ENCODE data around the gene PLEKHM1.
A peak's percentile ranks its signal among the peaks of the same experiment; 100 is the strongest.
"Not testable (repeated sequence)": the region's sequence is repeated elsewhere in the genome, so short reads cannot be mapped to it uniquely, and the experiment has no call there.

PLEKHM1 gene

DNA sequence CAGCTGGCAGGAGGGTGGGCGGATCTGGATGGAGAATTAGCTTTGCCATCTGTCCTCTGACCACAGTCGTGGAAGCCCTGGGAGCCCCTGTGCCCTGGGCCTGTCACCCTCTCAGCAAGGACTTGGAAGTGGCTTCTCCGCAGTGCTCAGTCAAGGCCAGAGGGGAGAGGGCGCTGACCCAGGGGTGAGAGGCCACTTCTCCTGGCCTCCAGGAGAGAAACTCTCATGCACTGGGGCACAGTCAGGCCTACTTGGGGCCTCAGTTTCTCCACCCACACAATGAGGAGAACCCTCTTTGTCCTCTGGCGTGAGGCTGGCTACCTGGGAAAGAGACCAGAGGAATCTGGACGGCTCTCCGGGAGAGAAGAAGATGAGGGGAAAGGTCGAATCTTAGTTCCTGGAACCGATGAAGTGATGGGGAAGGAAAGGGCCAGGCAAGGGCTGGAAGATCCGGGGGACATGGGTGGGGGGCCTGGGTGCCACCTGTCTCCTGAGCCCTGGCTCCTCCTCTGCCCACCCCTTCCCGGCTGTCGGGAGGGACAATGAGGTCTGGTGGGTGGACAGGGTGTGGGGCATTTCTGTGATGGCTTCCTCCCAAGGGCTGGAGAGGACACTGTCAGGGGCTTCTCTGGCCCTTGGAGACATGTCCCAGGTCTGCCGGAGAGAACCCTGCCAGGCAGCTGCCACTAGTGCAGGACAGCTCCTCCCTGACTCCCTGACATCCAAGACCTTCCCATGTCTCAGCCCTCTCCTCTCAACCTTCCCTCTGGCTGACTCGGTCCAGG lies 48.8 kb downstream of the PLEKHM1 start:
- DNase-seq (ENCODE audit: low read depth in 2 of 2), result no peak

DNA sequence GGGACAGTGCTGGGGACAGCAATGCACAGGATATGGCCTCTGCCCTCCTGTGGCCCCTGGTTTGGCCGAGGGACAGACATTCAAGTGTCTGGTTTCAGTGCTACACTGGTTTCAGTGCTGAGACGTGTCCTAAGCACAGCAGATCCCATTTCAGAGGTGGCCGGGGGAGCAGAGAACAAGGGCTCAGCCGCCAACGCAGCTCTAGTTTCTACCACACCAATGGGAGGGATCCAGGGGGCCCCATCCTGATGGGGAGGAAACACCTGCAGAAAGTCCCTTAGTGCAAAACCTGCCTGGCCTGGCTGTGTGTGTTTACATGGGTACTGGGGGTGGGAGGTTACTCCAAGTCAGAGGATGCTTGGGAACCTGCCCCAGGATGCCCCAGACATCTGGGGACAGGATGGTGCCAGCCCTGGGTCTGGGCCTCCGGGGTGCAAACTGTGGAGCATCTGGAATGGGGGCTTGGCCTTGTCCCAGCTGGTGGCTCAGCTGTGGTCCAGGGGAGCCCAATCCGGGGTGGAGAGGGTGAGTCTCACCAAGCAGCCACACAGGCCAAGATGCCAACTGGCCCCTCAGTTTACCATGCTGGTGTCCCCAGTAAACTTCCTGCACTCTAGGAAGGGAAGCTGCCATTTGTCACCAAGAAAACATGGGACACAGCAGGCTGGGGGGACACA lies 49.5 kb downstream of the PLEKHM1 start:
- not testable (repeated sequence) for DNase-seq (ENCODE audit: low read depth in 2 of 2)

GRCh38 chr17:45440161-45440778 lies 50.3 kb downstream of the PLEKHM1 start:
- no peak for DNase-seq (ENCODE audit: low read depth in 2 of 2)

DNA sequence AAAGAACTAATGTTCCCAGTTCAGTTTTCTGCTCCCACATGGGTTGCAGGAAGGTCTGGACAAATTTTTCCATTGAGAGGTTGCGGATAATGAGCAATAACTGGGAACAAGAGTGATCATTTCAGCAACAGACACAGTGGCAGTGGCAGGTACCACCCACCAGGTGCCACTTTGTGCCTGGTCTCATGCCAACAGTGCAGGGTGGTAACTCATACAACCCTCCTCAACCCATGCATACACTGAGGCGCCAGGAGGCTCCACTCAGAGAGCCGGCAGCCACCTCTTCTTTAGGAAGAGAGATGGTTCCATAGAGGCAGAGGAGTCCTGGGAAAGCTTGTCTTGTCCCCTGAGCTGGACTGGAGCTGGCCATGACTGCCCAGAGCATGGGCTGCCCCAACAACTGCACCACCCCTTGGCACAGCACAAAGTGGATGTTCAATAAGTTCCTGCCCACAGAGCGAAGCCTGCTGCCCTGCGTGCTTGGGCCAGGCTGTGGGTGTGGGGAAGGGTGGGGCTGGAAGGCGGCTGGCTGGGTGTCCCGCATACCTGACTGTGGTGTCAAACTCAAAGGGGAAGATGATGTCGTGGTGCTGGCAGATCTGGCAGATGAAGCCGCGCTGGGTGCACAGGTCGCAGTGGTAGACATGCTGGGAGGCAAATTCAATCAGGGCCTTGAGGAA lies 51.5 kb downstream of the PLEKHM1 start:
- DNase-seq (ENCODE audit: low read depth in 2 of 2), result no peak

DNA sequence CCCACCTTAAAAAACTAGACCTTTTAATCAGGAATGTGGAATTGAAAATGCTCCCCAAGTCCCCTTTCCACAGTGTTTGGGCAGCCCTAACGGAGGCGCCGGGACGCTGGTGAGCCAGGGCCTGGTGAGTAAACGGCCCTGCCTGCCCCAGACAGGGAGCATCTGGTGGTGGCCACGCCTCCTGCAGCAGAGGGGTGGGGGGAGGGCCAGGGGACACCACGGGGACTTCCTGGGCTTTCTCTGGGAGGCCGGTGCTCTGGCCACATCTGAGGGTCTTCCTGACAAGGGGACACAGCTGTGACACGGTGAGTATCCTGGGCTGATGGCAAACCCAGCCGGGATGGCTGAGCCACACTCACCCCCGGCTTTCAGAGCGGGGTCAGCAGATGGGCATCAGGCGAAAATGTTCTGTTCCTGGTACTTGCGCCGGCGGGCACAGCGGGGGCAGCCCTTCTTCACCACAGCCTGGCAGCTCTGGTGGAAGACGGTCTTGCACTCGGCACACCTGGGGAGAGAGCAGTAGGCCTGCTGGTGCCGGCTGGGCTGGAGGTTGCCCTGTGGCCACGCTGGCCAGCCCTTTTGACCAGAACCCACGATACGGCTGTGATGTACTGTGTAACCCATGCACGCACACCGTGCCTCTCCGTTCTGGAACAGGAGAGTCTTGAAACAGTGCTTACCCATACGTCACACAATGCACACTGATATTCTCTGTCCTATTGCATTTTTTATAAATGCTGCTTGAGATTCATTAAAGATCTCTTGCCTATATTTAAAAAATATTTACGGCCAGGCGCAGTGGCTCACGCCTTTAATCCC lies 52.8 kb downstream of the PLEKHM1 start:
- no peak for DNase-seq (ENCODE audit: low read depth in 2 of 2)

GRCh38 chr17:45436625-45437464 lies 53.7 kb downstream of the PLEKHM1 start:
- no peak for DNase-seq (ENCODE audit: low read depth in 2 of 2)

DNA sequence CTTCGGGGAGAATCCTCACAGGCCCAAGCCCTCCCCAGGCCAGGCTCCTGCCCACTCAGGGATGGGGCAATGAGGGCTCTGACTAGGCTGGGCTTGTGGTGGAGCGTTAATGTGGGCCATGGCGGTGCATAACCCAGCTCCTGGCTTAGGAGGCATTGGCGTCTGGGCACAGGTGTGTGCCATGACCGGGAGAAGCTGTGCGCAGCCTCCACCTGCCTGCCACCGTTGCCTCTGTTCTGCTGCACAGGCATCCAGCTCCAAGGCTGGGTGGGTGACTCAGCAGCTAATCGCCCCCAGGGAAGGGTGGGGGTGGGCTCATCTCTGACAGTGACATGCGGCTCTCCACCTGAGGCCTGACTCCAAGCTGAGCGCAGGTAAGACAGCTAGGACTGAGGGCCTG lies 54.4 kb downstream of the PLEKHM1 start:
- DNase-seq (ENCODE audit: low read depth in 2 of 2), result no peak

- DNase-seq (ENCODE audit: low read depth in 2 of 2), result no peak
Measured at GRCh38 chr17:45435481-45435880, 55.0 kb downstream of the PLEKHM1 start.

- no peak for DNase-seq (ENCODE audit: low read depth in 2 of 2)
Measured at GRCh38 chr17:45433159-45433535, 57.4 kb downstream of the PLEKHM1 start.

DNA sequence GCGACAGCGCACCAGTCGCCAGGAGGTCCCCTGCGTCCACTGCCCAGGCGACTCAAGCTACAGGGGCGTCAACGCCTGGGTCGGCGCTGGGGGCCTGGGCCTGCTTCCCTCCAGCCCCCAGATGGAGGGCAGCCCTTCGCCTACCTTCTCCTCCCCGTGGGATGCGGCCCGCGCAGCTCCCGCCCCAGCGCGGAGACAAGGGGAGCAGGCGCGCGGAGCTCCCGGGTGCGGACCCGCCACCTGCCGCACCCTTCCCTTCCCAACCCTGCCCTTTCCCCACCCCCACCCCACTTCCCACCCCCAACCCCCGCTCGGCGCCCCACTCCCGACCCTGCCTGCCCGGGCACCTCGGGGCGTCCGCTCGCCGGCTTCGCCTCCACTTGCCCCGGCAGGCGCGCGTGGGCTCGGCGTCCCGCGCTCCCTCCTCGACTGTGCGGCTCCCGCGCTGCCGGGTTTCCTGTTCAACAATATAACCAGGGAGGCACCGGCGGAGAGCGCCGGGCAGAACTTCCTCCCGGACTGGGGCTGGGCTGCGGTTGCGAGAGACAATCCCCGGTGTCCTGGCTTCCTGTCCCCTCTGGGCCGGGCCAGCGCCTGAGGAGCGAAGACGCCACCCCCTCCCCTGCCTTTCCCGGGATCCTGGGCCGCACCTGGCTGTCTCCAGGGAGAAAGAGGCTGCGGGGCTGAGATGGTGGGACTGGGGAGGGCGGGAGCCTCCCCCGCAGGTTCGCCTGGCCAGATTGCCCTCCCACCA lies 57.9 kb downstream of the PLEKHM1 start, which contains the start of gene ARHGAP27:
Gene ARHGAP27 (minus strand): TSS at position 466 of the 754 bp plus-strand sequence. CDS start 2,591 bp downstream, outside the sequence.
- peak in 1 of 2 donors; percentile 18 for DNase-seq (ENCODE audit: low read depth in 2 of 2)

DNA sequence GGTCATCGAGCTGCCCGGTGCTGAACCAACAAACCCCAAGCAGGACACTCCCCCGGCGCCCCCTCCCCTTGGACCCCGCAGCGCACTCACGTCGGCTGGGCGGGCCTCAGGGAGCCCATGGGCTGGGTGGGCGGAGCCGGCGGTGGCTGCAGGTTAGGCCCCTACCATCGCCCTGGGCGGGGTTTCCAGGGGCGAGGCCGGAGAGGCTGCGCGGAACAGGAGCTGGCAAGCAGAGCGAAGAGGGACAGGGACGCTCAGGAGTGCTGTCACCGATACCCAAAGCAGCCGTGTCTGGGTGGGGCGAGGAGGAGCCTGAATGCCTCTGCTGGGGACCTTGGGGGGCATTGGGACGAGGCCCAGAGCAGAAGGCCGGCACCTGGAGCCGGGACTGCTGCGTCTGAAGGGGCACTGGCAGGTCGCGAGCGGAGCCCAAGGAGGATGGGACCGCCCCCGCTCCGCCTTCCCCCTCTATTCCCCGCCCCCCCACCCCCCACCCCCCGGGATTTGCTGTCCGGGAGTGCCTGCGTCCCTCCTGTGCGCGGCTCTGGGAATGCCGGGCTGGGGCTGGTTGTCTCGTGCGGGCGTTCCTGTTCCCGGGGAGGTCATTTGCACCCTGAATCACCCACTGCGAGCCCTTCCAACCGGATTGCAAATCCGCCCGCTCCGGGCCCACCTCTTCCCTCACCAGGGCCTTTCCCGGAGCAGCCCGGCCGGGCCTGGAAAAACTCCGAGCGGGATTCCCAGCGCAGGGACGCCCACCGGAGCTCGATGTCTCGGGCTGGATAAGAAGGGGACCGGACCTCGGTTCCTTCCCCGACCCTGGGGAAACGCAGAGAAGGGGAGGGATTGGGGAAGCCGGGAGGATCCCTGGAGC lies 58.8 kb downstream of the PLEKHM1 start:
- peak; percentile 27 to 64 for DNase-seq (ENCODE audit: low read depth in 2 of 2)

DNA sequence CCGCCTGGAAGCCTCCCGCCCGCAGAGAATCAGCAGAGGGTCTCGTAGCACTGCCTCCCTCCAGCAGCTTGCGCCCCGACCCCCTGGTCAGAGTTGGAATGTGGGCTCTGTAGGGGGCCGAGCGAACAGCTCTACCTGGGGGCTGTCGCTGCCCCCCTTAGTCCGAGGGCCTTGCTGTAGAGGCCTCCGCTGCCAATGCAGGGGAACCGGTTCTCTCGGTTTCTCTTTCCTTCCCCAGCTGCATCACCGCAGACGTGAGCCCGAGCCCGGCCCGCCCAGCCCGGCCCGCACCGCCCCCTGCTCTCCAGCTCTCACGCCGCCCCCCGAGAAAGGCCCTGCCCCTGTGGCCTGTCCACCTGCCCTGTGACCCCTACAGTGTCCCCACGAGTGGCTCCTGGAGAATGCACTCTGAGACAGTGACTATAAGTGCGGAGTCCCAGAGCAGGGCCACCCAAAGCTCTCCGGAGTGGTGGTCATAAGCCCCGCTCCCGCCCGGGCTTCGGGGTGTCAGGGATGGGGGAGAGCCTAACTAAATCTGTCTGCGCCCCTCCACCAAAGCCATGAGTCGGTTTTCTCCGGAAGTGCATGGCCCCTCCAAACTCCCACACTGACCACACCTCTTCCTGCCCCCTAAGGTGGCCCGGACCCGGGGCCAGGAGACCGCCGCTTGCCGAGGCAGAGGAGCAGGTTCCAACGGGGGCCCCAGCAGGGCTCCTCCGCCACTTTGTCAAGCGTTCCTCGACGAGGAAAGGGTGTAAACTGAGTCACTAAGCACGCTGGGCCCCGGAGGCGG lies 59.6 kb downstream of the PLEKHM1 start:
- DNase-seq (ENCODE audit: low read depth in 2 of 2), result peak in 1 of 2 donors; percentile 19

DNA sequence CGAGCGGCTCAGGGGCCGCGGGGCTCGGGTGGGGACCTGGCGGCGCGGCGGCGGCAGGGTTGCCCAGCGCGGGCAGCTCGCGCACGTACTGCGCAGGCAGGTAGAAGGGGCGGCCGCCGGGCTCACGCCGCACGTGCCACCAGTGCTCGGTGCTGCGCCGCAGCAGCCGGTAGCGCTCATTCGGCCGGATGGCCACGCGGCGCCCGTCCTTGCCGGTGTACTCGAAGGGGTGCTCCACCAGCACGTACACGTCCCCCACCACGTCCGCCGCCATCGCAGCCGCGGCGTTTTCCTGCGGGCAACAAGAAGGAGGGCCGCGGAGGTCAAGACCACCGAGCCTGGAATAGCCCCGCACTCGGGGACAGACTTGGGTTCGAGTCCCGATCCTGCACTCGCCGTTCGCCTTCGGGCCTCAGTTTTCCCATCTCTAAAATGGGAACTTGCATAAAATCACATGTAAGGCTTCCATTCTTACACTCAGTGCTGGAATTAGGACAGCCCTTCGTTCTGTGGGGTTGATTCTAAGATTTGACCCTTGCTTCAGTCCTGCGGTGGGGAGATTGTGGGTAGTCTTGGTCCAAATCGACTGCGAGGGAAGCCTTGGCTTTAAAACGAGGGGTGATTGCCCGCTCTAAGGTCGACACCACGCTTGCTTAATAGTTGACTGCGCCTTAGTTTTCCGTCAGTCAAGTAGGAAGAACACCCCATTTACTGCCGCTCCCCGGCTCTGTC lies 60.3 kb downstream of the PLEKHM1 start:
- no peak for DNase-seq (ENCODE audit: low read depth in 2 of 2)

GRCh38 chr17:45429339-45430005 lies 61.0 kb downstream of the PLEKHM1 start:
- no peak for DNase-seq (ENCODE audit: low read depth in 2 of 2)

DNA sequence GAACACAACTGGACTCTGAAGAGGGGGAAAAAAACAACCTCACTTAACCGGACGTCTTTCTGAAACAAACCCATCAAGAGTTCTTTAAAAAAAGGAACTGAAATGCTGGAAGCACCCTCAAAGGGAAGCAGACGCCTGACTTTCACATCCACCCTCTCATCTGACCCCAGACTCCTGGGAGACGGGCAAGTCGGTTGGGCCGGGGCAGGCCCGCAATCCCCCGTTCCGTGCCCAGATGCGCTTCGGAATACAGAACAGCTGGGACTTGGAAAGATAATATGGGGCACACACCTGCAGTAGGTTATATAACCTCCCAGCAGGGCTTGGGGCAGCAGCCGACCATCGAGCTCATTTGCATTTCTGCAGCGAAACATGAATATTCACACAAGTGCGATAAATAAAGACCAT lies 61.6 kb downstream of the PLEKHM1 start:
- DNase-seq (ENCODE audit: low read depth in 2 of 2), result no peak

- peak; percentile 45 to 63 for DNase-seq (ENCODE audit: low read depth in 2 of 2)
Measured at GRCh38 chr17:45428050-45428617, 62.4 kb downstream of the PLEKHM1 start.
